ENCODE data around the gene NFE2L1. TPM values are rescaled to one million over a fixed set of nuclear protein-coding genes. Genes with fewer than 3 reads are reported as not detected.
"Not testable (repeated sequence)": the region's sequence is repeated elsewhere in the genome, so short reads cannot be mapped to it uniquely, and the experiment has no call there.

The NFE2L1 gene
- total RNA-seq, 1 donor from 2014 or later, result 93.4 TPM

GRCh38 chr17:48028736-48029135 is 19.4 kb upstream of the NFE2L1 start:
- no peaks in the 10 kb centered on the region for H3K9me3 ChIP-seq (ENCODE audit: control insufficient read depth in 3 of 3, low read length in 3 of 3)

GRCh38 chr17:48030531-48030930 is 17.6 kb upstream of the NFE2L1 start:
- Histone ChIP-seq H3K4me1 (ENCODE audit: control insufficient read depth in 3 of 3, insufficient read depth in 3 of 3, low read length in 3 of 3) (peaks cover 16 to 26% (median 25%) of the 10 kb centered on the region in 3 donors), H3K9me3 (ENCODE audit: control insufficient read depth in 3 of 3, low read length in 3 of 3) (no peaks in the 10 kb centered on the region), H3K27ac (ENCODE audit: low read depth, low read length) (no peak overlapping the region), H3K4me3 (ENCODE audit: low read length in 3 of 3) (no peak overlapping the region), H3K9ac (ENCODE audit: low read depth in 1 of 3, low read length in 3 of 3) (peak overlapping the region in 1 of 3 donors; percentile 16), H3K27me3 (ENCODE audit: control insufficient read depth in 3 of 3, insufficient read depth in 3 of 3, low read length in 3 of 3) (no peaks in the 10 kb centered on the region), H3K36me3 (ENCODE audit: control insufficient read depth in 3 of 3, insufficient read depth in 3 of 3, low read length in 3 of 3) (peaks cover 11 to 24% (median 12%) of the 10 kb centered on the region in 3 donors)

More at GRCh38 chr17:48028736-48029135, 19.4 kb upstream of the NFE2L1 start:
- Histone ChIP-seq H3K4me1 (ENCODE audit: control insufficient read depth in 3 of 3, insufficient read depth in 3 of 3, low read length in 3 of 3) (peaks cover 31 to 41% (median 39%) of the 10 kb centered on the region in 3 donors), H3K4me3 (ENCODE audit: low read length in 3 of 3) (no peak overlapping the region), H3K27ac (ENCODE audit: low read depth, low read length) (no peak overlapping the region), H3K27me3 (ENCODE audit: control insufficient read depth in 3 of 3, insufficient read depth in 3 of 3, low read length in 3 of 3) (no peaks in the 10 kb centered on the region), H3K36me3 (ENCODE audit: control insufficient read depth in 3 of 3, insufficient read depth in 3 of 3, low read length in 3 of 3) (peaks cover 11 to 22% (median 12%) of the 10 kb centered on the region in 3 donors), H3K9ac (ENCODE audit: low read depth in 1 of 3, low read length in 3 of 3) (no peak overlapping the region)

- no peak overlapping the region for H3K27ac ChIP-seq (ENCODE audit: low read depth, low read length)
- no peak overlapping the region for H3K4me3 ChIP-seq (ENCODE audit: low read length in 3 of 3)
- H3K27me3 ChIP-seq (ENCODE audit: control insufficient read depth in 3 of 3, insufficient read depth in 3 of 3, low read length in 3 of 3), result no peaks in the 10 kb centered on the region
- H3K9ac ChIP-seq (ENCODE audit: low read depth in 1 of 3, low read length in 3 of 3), result no peak overlapping the region
- H3K36me3 ChIP-seq (ENCODE audit: control insufficient read depth in 3 of 3, insufficient read depth in 3 of 3, low read length in 3 of 3), result peaks cover 11 to 24% (median 12%) of the 10 kb centered on the region in 3 donors
- H3K4me1 ChIP-seq (ENCODE audit: control insufficient read depth in 3 of 3, insufficient read depth in 3 of 3, low read length in 3 of 3), result peaks cover 11 to 20% (median 18%) of the 10 kb centered on the region in 3 donors
- H3K9me3 ChIP-seq (ENCODE audit: control insufficient read depth in 3 of 3, low read length in 3 of 3), result no peaks in the 10 kb centered on the region
Measured at GRCh38 chr17:48031966-48032365, 16.2 kb upstream of the NFE2L1 start.

GRCh38 chr17:48034734-48035133 is 13.4 kb upstream of the NFE2L1 start:
- not testable (repeated sequence) for H3K27ac ChIP-seq (ENCODE audit: low read depth, low read length); H3K9me3 ChIP-seq (ENCODE audit: control insufficient read depth in 3 of 3, low read length in 3 of 3); H3K4me3 ChIP-seq (ENCODE audit: low read length in 3 of 3); H3K27me3 ChIP-seq (ENCODE audit: control insufficient read depth in 3 of 3, insufficient read depth in 3 of 3, low read length in 3 of 3); H3K9ac ChIP-seq (ENCODE audit: low read depth in 1 of 3, low read length in 3 of 3)
- Histone ChIP-seq H3K36me3 (ENCODE audit: control insufficient read depth in 3 of 3, insufficient read depth in 3 of 3, low read length in 3 of 3) (peaks cover 11 to 24% (median 12%) of the 10 kb centered on the region in 3 donors), H3K4me1 (ENCODE audit: control insufficient read depth in 3 of 3, insufficient read depth in 3 of 3, low read length in 3 of 3) (peaks cover 15 to 22% (median 19%) of the 10 kb centered on the region in 3 donors)

GRCh38 chr17:48036693-48037035 is 11.5 kb upstream of the NFE2L1 start:
- peak overlapping the region; percentile 83 to 91 (median 90) for H3K9ac ChIP-seq (ENCODE audit: low read depth in 1 of 3, low read length in 3 of 3)
- H3K4me3 ChIP-seq (ENCODE audit: low read length in 3 of 3), result peak overlapping the region; percentile 78 to 81 (median 80)
- H3K27ac ChIP-seq (ENCODE audit: low read depth, low read length), result peak overlapping the region; percentile 85
- peaks cover 14 to 18% (median 15%) of the 10 kb centered on the region in 3 donors for H3K4me1 ChIP-seq (ENCODE audit: control insufficient read depth in 3 of 3, insufficient read depth in 3 of 3, low read length in 3 of 3)
- H3K27me3 ChIP-seq (ENCODE audit: control insufficient read depth in 3 of 3, insufficient read depth in 3 of 3, low read length in 3 of 3), result no peaks in the 10 kb centered on the region
- peaks cover 10 to 23% (median 11%) of the 10 kb centered on the region in 3 donors for H3K36me3 ChIP-seq (ENCODE audit: control insufficient read depth in 3 of 3, insufficient read depth in 3 of 3, low read length in 3 of 3)
- H3K9me3 ChIP-seq (ENCODE audit: control insufficient read depth in 3 of 3, low read length in 3 of 3), result no peaks in the 10 kb centered on the region

- H3K9me3 ChIP-seq (ENCODE audit: control insufficient read depth in 3 of 3, low read length in 3 of 3), result no peaks in the 10 kb centered on the region
- H3K4me3 ChIP-seq (ENCODE audit: low read length in 3 of 3), result peak within 1 kb of the TSS; percentile 78 to 81 (median 80)
- peaks cover 6 to 17% (median 11%) of the 10 kb centered on the region in 3 donors for H3K36me3 ChIP-seq (ENCODE audit: control insufficient read depth in 3 of 3, insufficient read depth in 3 of 3, low read length in 3 of 3)
- H3K27ac ChIP-seq (ENCODE audit: low read depth, low read length), result peak within 1 kb of the TSS; percentile 85
- H3K4me1 ChIP-seq (ENCODE audit: control insufficient read depth in 3 of 3, insufficient read depth in 3 of 3, low read length in 3 of 3), result peaks cover 14 to 18% (median 15%) of the 10 kb centered on the region in 3 donors
- H3K27me3 ChIP-seq (ENCODE audit: control insufficient read depth in 3 of 3, insufficient read depth in 3 of 3, low read length in 3 of 3), result no peaks in the 10 kb centered on the region
- peak within 1 kb of the TSS; percentile 83 to 91 (median 90) for H3K9ac ChIP-seq (ENCODE audit: low read depth in 1 of 3, low read length in 3 of 3)
Measured at GRCh38 chr17:48037036-48037837, 10.9 kb upstream of the NFE2L1 start, which contains the start of gene COPZ2. COPZ2 (minus strand) TSS chr17:48037797; CDS start chr17:48037777, 20 bp downstream.

GRCh38 chr17:48037838-48038323 is 10.3 kb upstream of the NFE2L1 start:
- H3K36me3 ChIP-seq (ENCODE audit: control insufficient read depth in 3 of 3, insufficient read depth in 3 of 3, low read length in 3 of 3), result peaks cover under 1 to 11% (median 8%) of the 10 kb centered on the region in 3 donors
- H3K27ac ChIP-seq (ENCODE audit: low read depth, low read length), result peak overlapping the region; percentile 74
- no peaks in the 10 kb centered on the region for H3K9me3 ChIP-seq (ENCODE audit: control insufficient read depth in 3 of 3, low read length in 3 of 3)
- H3K27me3 ChIP-seq (ENCODE audit: control insufficient read depth in 3 of 3, insufficient read depth in 3 of 3, low read length in 3 of 3), result no peaks in the 10 kb centered on the region
- peaks cover 14 to 22% (median 15%) of the 10 kb centered on the region in 3 donors for H3K4me1 ChIP-seq (ENCODE audit: control insufficient read depth in 3 of 3, insufficient read depth in 3 of 3, low read length in 3 of 3)
- peak overlapping the region; percentile 48 to 80 (median 49) for H3K4me3 ChIP-seq (ENCODE audit: low read length in 3 of 3)
- H3K9ac ChIP-seq (ENCODE audit: low read depth in 1 of 3, low read length in 3 of 3), result peak overlapping the region; percentile 51 to 69 (median 51)

- Histone ChIP-seq H3K9me3 (ENCODE audit: control insufficient read depth in 3 of 3, low read length in 3 of 3) (no peaks in the 10 kb centered on the region), H3K4me3 (ENCODE audit: low read length in 3 of 3) (no peak overlapping the region), H3K36me3 (ENCODE audit: control insufficient read depth in 3 of 3, insufficient read depth in 3 of 3, low read length in 3 of 3) (peaks cover 0 to 2% (median 1%) of the 10 kb centered on the region in 3 donors), H3K27ac (ENCODE audit: low read depth, low read length) (no peak overlapping the region), H3K9ac (ENCODE audit: low read depth in 1 of 3, low read length in 3 of 3) (no peak overlapping the region), H3K27me3 (ENCODE audit: control insufficient read depth in 3 of 3, insufficient read depth in 3 of 3, low read length in 3 of 3) (no peaks in the 10 kb centered on the region), H3K4me1 (ENCODE audit: control insufficient read depth in 3 of 3, insufficient read depth in 3 of 3, low read length in 3 of 3) (peaks cover 14 to 29% (median 16%) of the 10 kb centered on the region in 3 donors)
Measured at GRCh38 chr17:48038687-48039086, 9.5 kb upstream of the NFE2L1 start.

GRCh38 chr17:48043176-48043575 is 5.0 kb upstream of the NFE2L1 start:
- Histone ChIP-seq H3K27ac (ENCODE audit: low read depth, low read length) (peak overlapping the region; percentile 99), H3K36me3 (ENCODE audit: control insufficient read depth in 3 of 3, insufficient read depth in 3 of 3, low read length in 3 of 3) (no peaks in the 10 kb centered on the region), H3K9me3 (ENCODE audit: control insufficient read depth in 3 of 3, low read length in 3 of 3) (no peaks in the 10 kb centered on the region), H3K27me3 (ENCODE audit: control insufficient read depth in 3 of 3, insufficient read depth in 3 of 3, low read length in 3 of 3) (no peaks in the 10 kb centered on the region), H3K4me3 (ENCODE audit: low read length in 3 of 3) (no peak overlapping the region), H3K4me1 (ENCODE audit: control insufficient read depth in 3 of 3, insufficient read depth in 3 of 3, low read length in 3 of 3) (peaks cover 24 to 47% (median 30%) of the 10 kb centered on the region in 3 donors), H3K9ac (ENCODE audit: low read depth in 1 of 3, low read length in 3 of 3) (no peak overlapping the region)

GRCh38 chr17:48044851-48045250 is 3.3 kb upstream of the NFE2L1 start:
- peaks cover 0 to 2% (median 0%) of the 10 kb centered on the region in 3 donors for H3K36me3 ChIP-seq (ENCODE audit: control insufficient read depth in 3 of 3, insufficient read depth in 3 of 3, low read length in 3 of 3)
- peak overlapping the region in 2 of 3 donors; percentile 84 to 94 for H3K9ac ChIP-seq (ENCODE audit: low read depth in 1 of 3, low read length in 3 of 3)
- no peaks in the 10 kb centered on the region for H3K9me3 ChIP-seq (ENCODE audit: control insufficient read depth in 3 of 3, low read length in 3 of 3)
- H3K4me3 ChIP-seq (ENCODE audit: low read length in 3 of 3), result no peak overlapping the region
- H3K27me3 ChIP-seq (ENCODE audit: control insufficient read depth in 3 of 3, insufficient read depth in 3 of 3, low read length in 3 of 3), result no peaks in the 10 kb centered on the region
- H3K4me1 ChIP-seq (ENCODE audit: control insufficient read depth in 3 of 3, insufficient read depth in 3 of 3, low read length in 3 of 3), result peaks cover 24 to 43% (median 30%) of the 10 kb centered on the region in 3 donors
- H3K27ac ChIP-seq (ENCODE audit: low read depth, low read length), result peak overlapping the region; percentile 99
